ENCODE data around the gene TAS2R60. TPM values are rescaled to one million over a fixed set of nuclear protein-coding genes. Genes with fewer than 3 reads are reported as not detected.

Gene TAS2R60
- total RNA-seq, 1 experiment from 2014 or later = not detected

DNA sequence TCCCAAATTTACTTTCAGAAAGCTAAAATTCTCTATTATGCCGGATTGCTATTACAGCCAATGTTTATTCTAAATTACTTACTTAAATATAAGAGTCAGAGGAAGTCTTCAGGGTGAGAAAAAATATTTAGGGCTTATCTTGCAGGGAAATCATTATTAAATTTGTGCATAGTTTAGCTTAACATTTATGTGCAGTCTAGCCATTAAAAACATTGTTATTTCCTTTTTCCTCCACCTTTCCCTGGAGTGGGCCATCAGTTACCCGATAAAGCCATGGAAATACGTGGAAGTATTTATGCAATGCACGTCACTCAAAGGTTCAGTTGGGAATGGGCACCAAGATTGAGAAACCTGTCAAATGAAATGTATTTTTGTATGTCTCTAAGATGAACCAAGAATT is 9.5 kb upstream of the TAS2R60 start:
- no peaks in the 10 kb centered on the region for H3K4me1 ChIP-seq (ENCODE audit: insufficient read depth, low read length, poor library complexity, severe bottlenecking)
- TF ChIP-seq EZH2 (IDR thresholded peaks at IDR 0.05; ENCODE audit: borderline replicate concordance, low read depth, low read length, poor library complexity, severe bottlenecking) = no peak
- TF ChIP-seq, protein P1, sequence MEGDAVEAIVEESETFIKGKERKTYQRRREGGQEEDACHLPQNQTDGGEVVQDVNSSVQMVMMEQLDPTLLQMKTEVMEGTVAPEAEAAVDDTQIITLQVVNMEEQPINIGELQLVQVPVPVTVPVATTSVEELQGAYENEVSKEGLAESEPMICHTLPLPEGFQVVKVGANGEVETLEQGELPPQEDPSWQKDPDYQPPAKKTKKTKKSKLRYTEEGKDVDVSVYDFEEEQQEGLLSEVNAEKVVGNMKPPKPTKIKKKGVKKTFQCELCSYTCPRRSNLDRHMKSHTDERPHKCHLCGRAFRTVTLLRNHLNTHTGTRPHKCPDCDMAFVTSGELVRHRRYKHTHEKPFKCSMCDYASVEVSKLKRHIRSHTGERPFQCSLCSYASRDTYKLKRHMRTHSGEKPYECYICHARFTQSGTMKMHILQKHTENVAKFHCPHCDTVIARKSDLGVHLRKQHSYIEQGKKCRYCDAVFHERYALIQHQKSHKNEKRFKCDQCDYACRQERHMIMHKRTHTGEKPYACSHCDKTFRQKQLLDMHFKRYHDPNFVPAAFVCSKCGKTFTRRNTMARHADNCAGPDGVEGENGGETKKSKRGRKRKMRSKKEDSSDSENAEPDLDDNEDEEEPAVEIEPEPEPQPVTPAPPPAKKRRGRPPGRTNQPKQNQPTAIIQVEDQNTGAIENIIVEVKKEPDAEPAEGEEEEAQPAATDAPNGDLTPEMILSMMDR (conservative IDR thresholded peaks at IDR 0.05; ENCODE audit: low read depth, low read length) = no peak
- no peak overlapping the region for H3K27ac ChIP-seq (ENCODE audit: low read depth, low read length, poor library complexity, severe bottlenecking)
- H3K9me3 ChIP-seq (ENCODE audit: low read depth, low read length, poor library complexity, severe bottlenecking) = no peaks in the 10 kb centered on the region
- BruUV-seq (replicated peaks) = no TSS peak
- H3K27me3 ChIP-seq (replicated peaks; ENCODE audit: insufficient read depth, low read depth, low read length, poor library complexity) = no peaks in the 10 kb centered on the region
- DNase-seq (ENCODE audit: low spot score) = no peak
- intact Hi-C loops (cut with micrococcal nuclease; ENCODE audit: unreplicated experiment) = no loop called here
- ChIA-PET POLR2A (ENCODE audit: low non-redundant PET) (no interaction called here), CTCF (no interaction called here)
- no peaks in the 10 kb centered on the region for H3K36me3 ChIP-seq (ENCODE audit: insufficient read depth, low read length, poor library complexity, severe bottlenecking)
- H3K4me3 ChIP-seq (ENCODE audit: low read depth, low read length, poor library complexity, severe bottlenecking) = no peak overlapping the region

DNA sequence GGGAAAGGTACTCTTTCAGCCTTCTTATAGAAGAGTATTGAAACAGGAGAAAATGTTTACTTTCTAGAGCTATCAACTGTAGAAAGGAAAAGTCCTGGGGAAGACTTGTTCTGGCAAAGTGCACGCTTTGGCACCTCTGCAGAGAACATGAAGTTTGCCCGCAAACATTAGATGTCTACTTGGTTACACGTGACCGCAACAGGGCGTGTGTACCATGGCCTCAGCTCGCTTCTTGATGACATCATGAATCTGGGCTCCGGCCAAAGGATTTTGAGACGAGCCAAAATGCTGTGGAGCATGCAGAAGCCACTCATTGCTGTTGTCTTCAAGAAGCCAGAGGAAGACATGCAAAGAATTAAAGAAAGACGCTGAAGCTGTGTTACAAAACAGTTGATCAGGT is 8.6 kb upstream of the TAS2R60 start:
- TF ChIP-seq, protein P1 (conservative IDR thresholded peaks at IDR 0.05; ENCODE audit: low read depth, low read length) = no peak
- TF ChIP-seq EZH2 (IDR thresholded peaks at IDR 0.05; ENCODE audit: borderline replicate concordance, low read depth, low read length, poor library complexity, severe bottlenecking) = no peak

DNA sequence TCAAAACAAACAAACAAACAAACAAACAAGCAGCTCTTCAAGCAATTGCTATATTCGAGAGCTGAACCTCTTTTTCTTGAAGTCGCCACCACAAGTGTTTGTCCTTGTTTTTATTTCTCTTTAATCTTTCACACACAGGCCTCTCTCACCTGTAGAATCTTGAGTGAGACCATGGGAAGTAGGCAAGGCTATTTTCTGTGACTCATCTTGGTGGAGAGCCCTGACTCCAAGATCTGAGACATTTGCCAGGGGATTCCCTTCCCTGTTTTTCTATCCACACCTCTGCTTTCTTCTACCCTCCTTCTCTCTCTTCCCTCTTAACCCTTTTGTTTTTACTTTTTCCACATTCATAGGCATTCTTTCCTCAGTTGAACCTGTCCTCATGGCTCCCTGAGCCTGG is 8.0 kb upstream of the TAS2R60 start:
- no peak for DNase-seq (ENCODE audit: low spot score)
- Histone ChIP-seq H3K9me3 (ENCODE audit: low read depth, low read length, poor library complexity, severe bottlenecking) (no peaks in the 10 kb centered on the region), H3K4me1 (ENCODE audit: insufficient read depth, low read length, poor library complexity, severe bottlenecking) (no peaks in the 10 kb centered on the region), H3K4me3 (ENCODE audit: low read depth, low read length, poor library complexity, severe bottlenecking) (no peak overlapping the region), H3K36me3 (ENCODE audit: insufficient read depth, low read length, poor library complexity, severe bottlenecking) (no peaks in the 10 kb centered on the region), H3K27ac (ENCODE audit: low read depth, low read length, poor library complexity, severe bottlenecking) (no peak overlapping the region), H3K27me3 (replicated peaks; ENCODE audit: insufficient read depth, low read depth, low read length, poor library complexity) (no peaks in the 10 kb centered on the region)
- TF ChIP-seq, protein P1 (conservative IDR thresholded peaks at IDR 0.05; ENCODE audit: low read depth, low read length) = no peak
- no peak for TF ChIP-seq EZH2 (IDR thresholded peaks at IDR 0.05; ENCODE audit: borderline replicate concordance, low read depth, low read length, poor library complexity, severe bottlenecking)
- BruUV-seq (replicated peaks) = no TSS peak
- CTCF ChIA-PET = no interaction called here
- intact Hi-C loops (cut with micrococcal nuclease; ENCODE audit: unreplicated experiment) = no loop called here
- POLR2A ChIA-PET (ENCODE audit: low non-redundant PET) = no interaction called here

More for the DNA sequence above, 8.6 kb upstream of the TAS2R60 start:
- Histone ChIP-seq H3K27me3 (replicated peaks; ENCODE audit: insufficient read depth, low read depth, low read length, poor library complexity) (no peaks in the 10 kb centered on the region), H3K9me3 (ENCODE audit: low read depth, low read length, poor library complexity, severe bottlenecking) (no peaks in the 10 kb centered on the region), H3K36me3 (ENCODE audit: insufficient read depth, low read length, poor library complexity, severe bottlenecking) (no peaks in the 10 kb centered on the region), H3K27ac (ENCODE audit: low read depth, low read length, poor library complexity, severe bottlenecking) (no peak overlapping the region), H3K4me3 (ENCODE audit: low read depth, low read length, poor library complexity, severe bottlenecking) (no peak overlapping the region), H3K4me1 (ENCODE audit: insufficient read depth, low read length, poor library complexity, severe bottlenecking) (no peaks in the 10 kb centered on the region)
- POLR2A ChIA-PET (ENCODE audit: low non-redundant PET) = no interaction called here
- intact Hi-C loops (cut with micrococcal nuclease; ENCODE audit: unreplicated experiment) = no loop called here
- DNase-seq (ENCODE audit: low spot score) = peak; percentile 15
- no TSS peak for BruUV-seq (replicated peaks)
- CTCF ChIA-PET = no interaction called here

Measured in A673 (cell line).